BLaER1 (cell line): ENCODE results near the gene PLEKHJ1.

Experiments
- H3K27ac ChIP-seq: shearing (Covaris generic); formaldehyde crosslinking; 2 replicates; pipeline ENCODE4 v1.8.1; 2022
- H3K27me3 ChIP-seq: shearing (Covaris generic); formaldehyde crosslinking; 2 replicates; pipeline ENCODE4 v1.8.1; 2022
- H3K36me3 ChIP-seq: shearing (Covaris generic); formaldehyde crosslinking; 2 replicates; pipeline ENCODE4 v1.8.1; 2022
- H3K4me1 ChIP-seq: shearing (Covaris generic); formaldehyde crosslinking; 2 replicates; pipeline ENCODE4 v1.8.1; 2022
- H3K4me2 ChIP-seq: shearing (Covaris generic); formaldehyde crosslinking; 2 replicates; pipeline ENCODE4 v1.8.1; 2022
- H3K4me3 ChIP-seq: shearing (Covaris generic); formaldehyde crosslinking; 2 replicates; pipeline ENCODE4 v1.8.1; 2022
- H3K9ac ChIP-seq: shearing (Covaris generic); formaldehyde crosslinking; 2 replicates; pipeline ENCODE4 v1.8.1; 2022
- H3K9me3 ChIP-seq: shearing (Covaris generic); formaldehyde crosslinking; 2 replicates; pipeline ENCODE4 v1.8.1; 2022
- H4K20me1 ChIP-seq: shearing (Covaris generic); formaldehyde crosslinking; 2 replicates; pipeline ENCODE4 v1.8.1; 2022
- Cebpa-rat ChIP-seq: shearing (Covaris generic); IDR thresholded peaks from 2 replicates; pipeline ENCODE4 v1.8.1; 2022

The PLEKHJ1 gene

DNA sequence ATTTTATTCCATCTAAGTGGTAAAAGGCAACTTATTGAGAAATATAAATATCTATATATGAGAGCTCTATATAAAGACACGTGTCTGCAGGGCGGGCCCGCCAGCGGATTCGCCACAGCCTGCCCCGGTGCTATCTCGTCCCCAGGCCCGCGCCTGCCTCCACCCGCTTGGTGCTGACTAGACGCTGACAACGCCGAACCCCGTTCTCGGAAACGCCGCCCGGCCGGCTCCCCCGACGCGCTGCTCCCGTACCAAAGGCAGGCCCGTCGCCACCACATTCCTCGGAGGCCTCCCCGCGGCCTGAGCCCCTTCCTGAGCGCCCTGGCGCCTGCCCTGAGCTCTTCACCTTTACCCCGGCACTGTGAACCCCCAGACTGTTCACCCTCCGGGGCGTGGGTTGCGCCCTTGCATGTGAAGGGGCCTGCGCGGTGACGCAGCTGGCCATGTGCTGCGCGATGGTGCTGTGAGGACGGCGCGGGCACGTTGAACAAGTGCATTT lies 6.0 kb downstream of the PLEKHJ1 start:
- no peak for TF ChIP-seq Cebpa-rat
- no peak overlapping the region for H3K4me3 ChIP-seq
- peak overlapping the region; percentile 55; the same call in 1 of the 2 replicates for H3K9ac ChIP-seq
- peaks cover 91% of the 10 kb centered on the region for H3K36me3 ChIP-seq
- H3K4me2 ChIP-seq = peak overlapping the region; percentile 76
- no peaks in the 10 kb centered on the region for H3K9me3 ChIP-seq
- H3K27ac ChIP-seq = peak overlapping the region; percentile 84; the same call in 1 of the 2 replicates
- H3K27me3 ChIP-seq = no peaks in the 10 kb centered on the region
- H4K20me1 ChIP-seq = peaks cover 95% of the 10 kb centered on the region
- H3K4me1 ChIP-seq = peaks cover 100% of the 10 kb centered on the region

DNA sequence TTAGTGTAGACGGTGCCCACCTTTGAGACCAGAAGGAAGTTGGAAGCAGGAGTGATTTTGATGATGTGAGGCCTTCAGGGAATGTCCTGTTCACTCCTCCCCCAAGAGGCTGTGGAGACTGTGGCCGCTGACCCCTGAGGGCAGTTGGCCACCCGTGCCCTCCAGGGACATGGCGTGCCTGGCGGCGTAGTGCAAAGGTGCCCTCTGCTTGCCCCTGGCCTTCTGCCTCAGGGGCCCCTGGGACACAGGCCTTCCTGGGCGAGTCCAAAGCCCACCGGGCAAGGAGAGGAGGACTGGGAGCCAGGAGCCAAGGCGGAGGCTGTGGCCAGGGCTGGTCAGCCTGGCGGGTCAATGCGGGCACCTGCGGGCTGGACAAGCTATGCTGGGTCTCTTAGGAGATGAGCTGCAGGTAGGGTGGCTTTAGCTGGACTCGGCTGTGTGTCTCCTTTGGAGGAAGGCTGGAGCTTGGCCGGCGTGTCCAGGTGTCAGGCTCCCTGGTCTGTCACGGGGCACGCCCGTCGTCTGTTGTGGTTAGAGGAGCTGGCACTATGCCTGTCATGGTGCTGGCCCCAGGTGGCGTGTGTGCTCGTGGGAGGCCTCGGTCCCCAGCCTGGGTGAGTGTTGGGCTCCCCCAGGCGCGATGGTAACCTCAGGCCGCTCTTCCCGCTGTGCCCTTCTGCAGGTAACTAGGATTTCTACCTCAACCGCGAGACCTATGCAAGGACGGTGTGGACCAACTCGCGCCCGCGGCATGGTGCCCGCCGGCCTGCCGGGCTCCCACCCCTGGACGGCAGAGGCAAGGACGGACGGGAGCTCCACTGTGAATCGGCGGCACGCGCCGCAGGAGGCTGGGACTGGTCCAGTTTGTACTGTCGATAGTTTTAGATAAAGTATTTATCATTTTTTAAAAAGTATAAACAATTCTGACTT lies 6.8 kb downstream of the PLEKHJ1 start:
- Histone ChIP-seq H3K36me3 (peaks cover 94% of the 10 kb centered on the region), H4K20me1 (peaks cover 95% of the 10 kb centered on the region), H3K4me2 (peak overlapping the region; percentile 93), H3K4me1 (peaks cover 100% of the 10 kb centered on the region), H3K9ac (peak overlapping the region; percentile 65), H3K27me3 (no peaks in the 10 kb centered on the region), H3K27ac (peak overlapping the region; percentile 84), H3K4me3 (no peak overlapping the region; the same call in 1 of the 2 replicates), H3K9me3 (no peaks in the 10 kb centered on the region)
- TF ChIP-seq Cebpa-rat = no peak

DNA sequence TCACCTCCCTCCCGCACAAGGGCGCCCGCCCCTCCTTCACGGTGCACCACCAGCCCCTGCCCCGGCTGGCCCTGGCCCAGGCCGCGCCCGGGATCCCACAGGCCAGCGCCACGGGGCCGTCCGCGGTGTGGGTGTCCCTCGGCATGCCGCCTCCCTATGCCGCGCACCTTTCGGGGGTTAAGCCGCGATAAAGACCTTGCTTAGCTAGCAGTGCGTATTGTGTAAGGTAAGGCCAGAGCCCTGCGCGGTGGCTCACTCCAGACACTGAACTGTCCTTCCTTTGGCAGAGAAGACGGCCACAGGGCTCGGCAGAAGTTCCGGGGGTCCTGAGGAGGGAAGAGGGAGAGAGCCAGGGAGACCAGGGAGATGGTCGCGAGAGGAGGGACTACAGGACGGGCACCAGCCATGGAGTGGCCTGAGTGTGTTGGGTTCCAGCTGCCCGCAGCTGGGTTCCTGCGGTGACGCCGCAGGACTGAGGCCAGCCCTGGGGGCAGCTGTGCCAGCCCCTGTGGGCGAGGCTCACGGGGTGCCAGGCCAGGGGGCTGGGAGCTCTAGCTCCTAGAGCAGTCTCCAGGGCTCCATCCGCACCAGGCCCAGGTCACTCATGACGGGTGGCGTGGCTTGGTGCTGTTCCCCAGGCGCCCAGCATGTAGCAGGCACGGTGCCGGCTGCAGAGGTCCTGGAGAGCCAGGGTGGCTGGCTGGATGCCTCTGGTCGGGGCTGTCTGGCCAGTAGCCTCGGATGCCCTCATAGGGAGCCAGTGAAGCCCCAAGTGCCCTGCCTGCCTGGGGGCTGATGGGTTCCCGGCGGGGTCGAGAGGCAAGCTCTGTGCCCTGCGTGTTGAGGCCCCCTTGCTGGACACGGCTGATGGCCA lies 7.7 kb downstream of the PLEKHJ1 start:
- H3K9me3 ChIP-seq = no peaks in the 10 kb centered on the region
- peak overlapping the region; percentile 11; the same call in 1 of the 2 replicates for H3K4me3 ChIP-seq
- peaks cover 100% of the 10 kb centered on the region for H3K4me1 ChIP-seq
- H4K20me1 ChIP-seq = peaks cover 94% of the 10 kb centered on the region
- no peak for TF ChIP-seq Cebpa-rat
- peak overlapping the region; percentile 93 for H3K4me2 ChIP-seq
- no peaks in the 10 kb centered on the region for H3K27me3 ChIP-seq
- H3K36me3 ChIP-seq = peaks cover 85% of the 10 kb centered on the region
- peak overlapping the region; percentile 84 for H3K27ac ChIP-seq
- peak overlapping the region; percentile 65 for H3K9ac ChIP-seq

DNA sequence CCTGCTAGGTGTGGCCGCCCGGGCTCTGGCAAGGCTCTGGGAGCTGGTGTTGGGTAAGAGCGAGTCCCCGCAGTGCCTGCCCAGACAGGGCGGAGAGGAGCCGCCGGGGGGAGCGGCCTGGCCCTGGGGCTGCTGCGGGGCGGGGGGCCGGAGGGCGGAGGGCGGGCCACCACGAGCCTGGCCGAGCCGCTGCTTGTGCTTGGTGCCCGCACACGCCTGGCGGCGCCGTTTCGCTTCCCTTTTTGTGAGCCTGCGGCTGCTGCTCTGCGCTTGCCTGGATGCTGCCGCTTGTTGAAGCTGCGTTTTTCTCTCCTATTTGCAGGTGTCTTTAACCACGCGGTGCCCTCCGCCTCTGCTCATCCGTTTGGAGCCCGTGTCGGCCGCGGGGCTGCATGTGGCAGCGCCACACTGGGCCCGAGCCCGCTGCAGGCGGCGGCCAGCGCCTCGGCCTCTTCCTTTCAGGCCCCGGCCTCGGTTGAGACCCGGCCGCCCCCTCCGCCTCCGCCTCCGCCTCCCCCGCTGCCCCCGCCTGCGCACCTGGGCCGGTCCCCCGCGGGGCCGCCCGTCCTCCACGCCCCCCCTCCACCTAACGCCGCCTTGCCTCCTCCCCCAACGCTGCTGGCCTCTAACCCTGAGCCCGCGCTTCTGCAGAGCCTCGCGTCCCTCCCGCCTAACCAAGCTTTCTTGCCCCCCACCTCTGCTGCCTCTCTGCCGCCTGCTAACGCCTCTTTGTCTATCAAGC lies 8.5 kb downstream of the PLEKHJ1 start:
- Histone ChIP-seq H3K9me3 (no peaks in the 10 kb centered on the region), H3K9ac (peak overlapping the region; percentile 65), H4K20me1 (peaks cover 93% of the 10 kb centered on the region), H3K27ac (peak overlapping the region; percentile 89), H3K4me2 (peak overlapping the region; percentile 93), H3K4me3 (peak overlapping the region; percentile 11; the same call in 1 of the 2 replicates), H3K27me3 (no peaks in the 10 kb centered on the region), H3K36me3 (peaks cover 77% of the 10 kb centered on the region), H3K4me1 (peaks cover 100% of the 10 kb centered on the region)
- no peak for TF ChIP-seq Cebpa-rat

GRCh38 chr19:2226840-2227360 lies 9.2 kb downstream of the PLEKHJ1 start:
- H3K4me3 ChIP-seq = no peak overlapping the region
- peaks cover 100% of the 10 kb centered on the region for H3K4me1 ChIP-seq
- no peak overlapping the region for H3K9ac ChIP-seq
- H3K27ac ChIP-seq = peak overlapping the region; percentile 89
- no peak for TF ChIP-seq Cebpa-rat
- H3K9me3 ChIP-seq = no peaks in the 10 kb centered on the region
- peak overlapping the region; percentile 93 for H3K4me2 ChIP-seq
- peaks cover 93% of the 10 kb centered on the region for H4K20me1 ChIP-seq
- peaks cover 75% of the 10 kb centered on the region for H3K36me3 ChIP-seq
- no peaks in the 10 kb centered on the region for H3K27me3 ChIP-seq

DNA sequence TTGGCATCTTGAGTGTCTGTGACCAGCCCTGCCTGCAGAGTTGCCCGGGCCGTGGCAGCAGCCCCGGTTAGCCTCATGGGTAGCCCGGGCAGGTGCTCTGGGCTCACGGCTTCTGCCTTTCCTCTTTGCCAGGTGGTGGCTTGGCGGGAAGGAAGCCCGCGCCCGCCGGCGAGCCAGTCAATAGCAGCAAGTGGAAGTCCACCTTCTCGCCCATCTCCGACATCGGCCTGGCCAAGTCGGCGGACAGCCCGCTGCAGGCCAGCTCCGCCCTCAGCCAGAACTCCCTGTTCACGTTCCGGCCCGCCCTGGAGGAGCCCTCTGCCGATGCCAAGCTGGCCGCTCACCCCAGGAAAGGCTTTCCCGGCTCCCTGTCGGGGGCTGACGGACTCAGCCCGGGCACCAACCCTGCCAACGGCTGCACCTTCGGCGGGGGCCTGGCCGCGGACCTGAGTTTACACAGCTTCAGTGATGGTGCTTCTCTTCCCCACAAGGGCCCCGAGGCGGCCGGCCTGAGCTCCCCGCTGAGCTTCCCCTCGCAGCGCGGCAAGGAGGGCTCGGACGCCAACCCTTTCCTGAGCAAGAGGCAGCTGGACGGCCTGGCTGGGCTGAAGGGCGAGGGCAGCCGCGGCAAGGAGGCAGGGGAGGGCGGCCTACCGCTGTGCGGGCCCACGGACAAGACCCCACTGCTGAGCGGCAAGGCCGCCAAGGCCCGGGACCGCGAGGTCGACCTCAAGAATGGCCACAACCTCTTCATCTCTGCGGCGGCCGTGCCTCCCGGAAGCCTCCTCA lies 9.9 kb downstream of the PLEKHJ1 start:
- no peak overlapping the region for H3K4me3 ChIP-seq
- peak overlapping the region; percentile 89 for H3K27ac ChIP-seq
- no peak overlapping the region for H3K9ac ChIP-seq
- no peak for TF ChIP-seq Cebpa-rat
- peaks cover 100% of the 10 kb centered on the region for H3K4me1 ChIP-seq
- H3K27me3 ChIP-seq = no peaks in the 10 kb centered on the region
- peaks cover 69% of the 10 kb centered on the region for H3K36me3 ChIP-seq
- H3K4me2 ChIP-seq = peak overlapping the region; percentile 93
- peaks cover 93% of the 10 kb centered on the region for H4K20me1 ChIP-seq
- H3K9me3 ChIP-seq = no peaks in the 10 kb centered on the region

DNA sequence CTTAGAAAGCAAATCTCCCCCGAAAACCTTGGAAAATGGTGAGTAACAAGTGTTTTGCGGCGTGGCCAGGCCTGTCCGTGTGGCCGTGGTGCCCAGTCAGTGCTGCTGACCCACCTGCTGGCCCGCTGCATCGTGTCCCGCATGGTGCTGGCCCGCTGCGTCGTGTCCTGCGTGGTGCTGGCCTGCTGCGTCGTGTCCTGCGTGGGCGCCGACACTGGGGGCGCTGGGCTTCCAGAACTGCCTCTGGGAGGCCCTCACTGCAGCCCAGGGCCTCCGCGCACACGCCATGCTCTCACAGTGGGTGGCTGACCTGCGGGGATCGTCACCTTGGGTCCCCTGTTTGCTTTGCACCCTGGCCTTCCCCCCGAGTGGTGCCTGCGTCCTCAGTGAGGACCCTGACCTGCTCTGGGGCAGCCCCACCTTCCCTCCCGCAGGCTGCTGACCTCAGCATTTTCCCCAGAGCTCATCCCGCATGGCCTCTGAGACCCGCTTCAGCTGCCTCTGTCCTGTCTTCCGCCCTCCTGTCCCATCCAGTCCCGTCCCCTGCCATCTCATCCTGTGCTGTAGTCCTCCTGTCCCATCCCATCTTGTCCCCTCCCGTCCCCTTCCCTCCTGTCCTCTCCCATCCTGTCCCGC lies 10.6 kb downstream of the PLEKHJ1 start:
- Histone ChIP-seq H4K20me1 (peaks cover 93% of the 10 kb centered on the region), H3K36me3 (peaks cover 61% of the 10 kb centered on the region), H3K4me1 (peaks cover 100% of the 10 kb centered on the region), H3K9ac (peak overlapping the region; percentile 59), H3K4me3 (no peak overlapping the region), H3K27ac (peak overlapping the region; percentile 89), H3K4me2 (peak overlapping the region; percentile 93), H3K9me3 (no peaks in the 10 kb centered on the region), H3K27me3 (no peaks in the 10 kb centered on the region)
- no peak for TF ChIP-seq Cebpa-rat

DNA sequence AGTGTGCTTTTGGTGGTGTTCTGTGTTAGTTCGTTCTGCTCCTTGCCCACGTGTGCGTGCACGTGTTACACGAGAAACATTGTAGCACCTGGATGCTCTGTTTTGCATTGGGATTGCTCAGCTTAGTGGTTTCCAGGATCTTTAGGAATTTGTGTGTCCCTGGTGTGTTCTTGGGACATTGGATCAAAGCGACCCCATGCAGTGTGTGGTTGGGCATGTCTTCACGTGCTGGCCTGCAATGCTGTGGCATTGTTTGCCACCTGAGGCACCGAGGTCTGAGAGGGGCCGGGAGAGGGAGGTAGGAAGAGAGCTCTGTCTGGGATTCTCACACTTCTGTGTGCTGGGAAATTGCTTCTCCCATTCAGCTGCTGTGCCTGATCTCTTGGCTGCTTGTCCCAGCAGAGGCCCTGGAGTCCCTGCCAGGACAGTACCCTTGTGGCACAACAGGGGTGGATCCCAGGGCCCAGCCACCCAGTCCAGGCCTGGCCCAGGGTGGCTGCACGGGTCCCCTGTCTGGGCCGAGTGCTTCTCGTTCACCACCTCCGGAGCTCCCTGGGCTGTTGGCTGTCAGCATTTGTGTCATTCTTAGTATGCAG lies 11.3 kb downstream of the PLEKHJ1 start:
- H3K9me3 ChIP-seq = no peaks in the 10 kb centered on the region
- peaks cover 93% of the 10 kb centered on the region for H4K20me1 ChIP-seq
- H3K4me1 ChIP-seq = peaks cover 100% of the 10 kb centered on the region
- H3K4me3 ChIP-seq = no peak overlapping the region
- H3K27me3 ChIP-seq = no peaks in the 10 kb centered on the region
- peaks cover 61% of the 10 kb centered on the region for H3K36me3 ChIP-seq
- no peak for TF ChIP-seq Cebpa-rat
- H3K27ac ChIP-seq = peak overlapping the region; percentile 89
- H3K4me2 ChIP-seq = peak overlapping the region; percentile 93
- peak overlapping the region; percentile 59 for H3K9ac ChIP-seq
